ENCODE results near the gene AHCTF1.

The AHCTF1 gene

GRCh38 chr1:246931549-246932365 lies at the start of gene AHCTF1:
Gene AHCTF1, minus strand, starts transcription at chr1:246931948. Its CDS starts 13,578 bp downstream, at chr1:246918370.
- H3K4me3 ChIP-seq (ENCODE audit: low read depth, low read length), result peak within 1 kb of the TSS; percentile 96

GRCh38 chr1:246978785-246979184 lies 47.0 kb upstream of the AHCTF1 start:
- no peak overlapping the region for H3K4me3 ChIP-seq (ENCODE audit: low read depth, low read length)

- no peak overlapping the region for H3K4me3 ChIP-seq (ENCODE audit: low read depth, low read length)
These were observed 46.5 kb upstream of the AHCTF1 start for GRCh38 chr1:246978281-246978680.

DNA sequence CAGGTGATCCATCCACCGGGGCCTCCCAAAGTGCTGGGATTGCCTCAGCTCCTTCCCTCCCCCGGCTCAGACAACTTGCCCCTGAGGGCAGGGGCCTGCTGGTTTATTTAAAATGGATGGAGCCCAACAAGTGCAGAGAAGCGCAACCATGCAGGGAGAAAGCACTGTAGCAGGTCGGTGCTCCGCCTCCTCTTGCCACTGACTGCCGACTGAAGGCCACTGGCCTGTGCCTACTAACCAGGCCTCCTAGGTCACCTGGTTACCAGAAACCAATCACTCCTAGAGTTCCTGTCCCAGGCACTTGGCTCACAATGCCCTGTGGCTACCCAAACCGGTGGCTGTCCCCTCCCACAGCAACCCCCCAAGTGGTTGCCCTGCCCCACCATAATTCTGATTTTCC lies 40.2 kb upstream of the AHCTF1 start:
- no peak overlapping the region for H3K4me3 ChIP-seq (ENCODE audit: low read depth, low read length)

GRCh38 chr1:246971090-246971721 lies 39.5 kb upstream of the AHCTF1 start:
- no peak overlapping the region for H3K4me3 ChIP-seq (ENCODE audit: low read depth, low read length)

DNA sequence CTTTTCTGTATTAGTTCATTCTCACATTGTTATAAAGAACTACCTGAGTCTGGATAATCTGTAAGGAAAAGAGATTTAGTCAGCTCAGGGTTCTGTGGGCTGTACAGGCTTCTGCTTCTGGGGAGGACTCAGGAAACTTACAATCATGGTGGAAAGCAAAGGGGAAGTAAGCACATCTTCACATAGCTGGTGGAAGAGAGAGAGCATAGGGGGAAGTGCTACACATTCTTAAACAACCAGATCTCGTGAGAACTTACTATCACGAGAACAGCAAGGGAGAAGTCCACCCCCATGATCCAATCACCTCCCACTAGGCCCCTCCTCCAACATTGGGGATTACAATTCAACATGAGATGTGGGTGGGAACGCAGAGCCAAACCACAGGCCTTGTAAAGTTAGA lies 37.9 kb upstream of the AHCTF1 start:
- H3K4me3 ChIP-seq (ENCODE audit: low read depth, low read length), result no peak overlapping the region

DNA sequence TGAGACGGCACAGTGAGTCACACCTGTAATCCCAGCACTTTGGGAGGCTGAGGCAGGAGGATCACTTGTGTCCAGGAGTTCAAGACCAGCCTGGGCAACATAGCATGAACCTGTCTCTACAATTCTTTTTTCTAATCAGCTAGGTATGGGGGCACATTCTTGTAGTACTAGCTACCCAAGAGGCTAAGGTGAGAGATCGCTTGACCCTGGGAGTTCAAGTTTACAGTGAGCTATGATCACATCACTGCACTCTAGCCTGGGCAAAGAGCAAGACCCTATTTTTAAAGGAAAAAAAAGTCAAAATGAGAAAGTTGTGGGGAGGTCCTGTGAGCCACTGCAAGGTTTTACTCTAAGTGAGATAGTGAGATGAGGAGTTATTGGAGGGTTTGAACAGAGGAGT lies 34.8 kb upstream of the AHCTF1 start:
- no peak overlapping the region for H3K4me3 ChIP-seq (ENCODE audit: low read depth, low read length)

GRCh38 chr1:246959944-246960693 lies 28.4 kb upstream of the AHCTF1 start:
- H3K4me3 ChIP-seq (ENCODE audit: low read depth, low read length), result no peak overlapping the region

GRCh38 chr1:246954126-246954525 lies 22.4 kb upstream of the AHCTF1 start:
- H3K4me3 ChIP-seq (ENCODE audit: low read depth, low read length), result no peak overlapping the region

DNA sequence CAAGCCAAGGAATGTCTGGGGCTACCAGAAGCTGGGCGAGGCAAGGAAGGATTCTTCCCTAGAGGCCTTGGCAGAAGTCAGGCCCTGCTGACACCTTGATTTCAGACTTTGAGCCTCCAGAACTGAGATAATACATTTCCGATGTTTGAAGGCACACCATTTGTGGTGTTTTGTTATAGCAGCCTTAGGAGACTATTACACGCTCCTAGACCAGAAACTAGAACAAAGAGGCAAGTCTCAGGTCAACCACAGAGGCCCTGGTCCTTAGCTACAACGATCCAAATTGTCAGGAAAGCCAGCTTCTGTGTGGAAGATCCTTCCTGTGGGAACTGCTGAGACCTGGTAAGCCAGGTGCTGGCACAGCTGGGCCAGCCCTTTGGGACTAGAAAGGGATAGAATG lies 19.7 kb upstream of the AHCTF1 start:
- H3K4me3 ChIP-seq (ENCODE audit: low read depth, low read length), result no peak overlapping the region

DNA sequence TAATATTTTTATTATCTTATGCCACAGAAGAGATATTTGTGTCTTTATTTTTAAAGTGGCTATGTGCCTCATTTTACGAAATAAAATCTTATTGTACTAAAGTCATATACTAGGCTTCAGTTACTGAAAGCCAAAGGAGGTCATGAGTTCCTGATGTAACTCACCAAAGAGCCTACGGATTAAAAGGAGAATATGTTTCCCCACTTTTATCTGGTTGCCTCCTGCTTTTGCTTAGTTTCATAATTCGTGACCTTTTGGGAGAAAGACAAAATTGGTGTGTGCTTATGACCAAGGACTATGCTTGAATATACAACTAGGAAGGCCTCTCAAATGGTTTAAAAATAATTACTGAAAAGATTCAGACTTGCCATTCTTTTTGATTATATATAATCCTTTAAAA lies 18.2 kb upstream of the AHCTF1 start:
- no peak overlapping the region for H3K4me3 ChIP-seq (ENCODE audit: low read depth, low read length)

DNA sequence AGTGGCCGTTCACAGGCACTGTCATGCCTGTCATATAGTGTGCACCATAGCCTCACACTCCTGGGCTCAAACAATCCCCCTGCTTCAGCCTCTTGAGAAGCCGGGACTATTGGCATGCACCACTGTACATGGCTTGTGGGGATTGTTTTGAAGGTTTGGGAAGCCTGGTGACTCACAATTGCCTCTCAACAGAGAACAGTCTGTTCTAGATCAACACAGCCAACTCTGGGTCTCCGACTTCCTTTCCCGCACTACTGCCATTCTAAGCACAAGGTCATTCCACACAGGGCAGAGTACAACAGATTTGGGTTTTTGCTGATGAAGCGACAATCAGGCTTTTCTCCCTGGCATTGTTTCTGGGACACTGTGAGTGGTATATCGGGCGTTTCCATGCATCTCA lies 15.5 kb upstream of the AHCTF1 start:
- no peak overlapping the region for H3K4me3 ChIP-seq (ENCODE audit: low read depth, low read length)

GRCh38 chr1:246946366-246946765 lies 14.6 kb upstream of the AHCTF1 start:
- no peak overlapping the region for H3K4me3 ChIP-seq (ENCODE audit: low read depth, low read length)

DNA sequence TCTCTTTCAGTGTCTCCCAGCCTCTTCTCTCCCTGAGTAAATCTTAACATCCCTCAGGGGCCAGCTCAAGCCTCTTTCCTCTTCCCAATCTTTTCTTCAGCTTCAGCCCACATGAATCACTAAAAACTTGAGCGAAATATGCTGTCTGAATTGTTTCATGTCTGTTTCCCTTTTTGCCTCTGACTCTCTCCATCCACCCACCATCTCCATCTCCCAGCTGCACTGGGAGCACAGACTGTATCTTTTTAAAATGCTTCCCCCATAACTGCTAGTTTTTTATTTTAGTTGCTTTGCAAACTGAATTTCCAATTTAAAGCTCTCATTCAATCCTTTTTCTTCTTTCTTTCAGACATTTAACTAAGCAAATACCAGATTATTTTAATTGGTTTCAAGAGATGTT lies 3.0 kb upstream of the AHCTF1 start:
- H3K4me3 ChIP-seq (ENCODE audit: low read depth, low read length), result no peak overlapping the region

GRCh38 chr1:246933893-246934292 lies 2.1 kb upstream of the AHCTF1 start:
- H3K4me3 ChIP-seq (ENCODE audit: low read depth, low read length), result no peak overlapping the region

- H3K4me3 ChIP-seq (ENCODE audit: low read depth, low read length), result peak overlapping the region; percentile 94
These were observed 585 bp upstream of the AHCTF1 start for GRCh38 chr1:246932366-246932700.

DNA sequence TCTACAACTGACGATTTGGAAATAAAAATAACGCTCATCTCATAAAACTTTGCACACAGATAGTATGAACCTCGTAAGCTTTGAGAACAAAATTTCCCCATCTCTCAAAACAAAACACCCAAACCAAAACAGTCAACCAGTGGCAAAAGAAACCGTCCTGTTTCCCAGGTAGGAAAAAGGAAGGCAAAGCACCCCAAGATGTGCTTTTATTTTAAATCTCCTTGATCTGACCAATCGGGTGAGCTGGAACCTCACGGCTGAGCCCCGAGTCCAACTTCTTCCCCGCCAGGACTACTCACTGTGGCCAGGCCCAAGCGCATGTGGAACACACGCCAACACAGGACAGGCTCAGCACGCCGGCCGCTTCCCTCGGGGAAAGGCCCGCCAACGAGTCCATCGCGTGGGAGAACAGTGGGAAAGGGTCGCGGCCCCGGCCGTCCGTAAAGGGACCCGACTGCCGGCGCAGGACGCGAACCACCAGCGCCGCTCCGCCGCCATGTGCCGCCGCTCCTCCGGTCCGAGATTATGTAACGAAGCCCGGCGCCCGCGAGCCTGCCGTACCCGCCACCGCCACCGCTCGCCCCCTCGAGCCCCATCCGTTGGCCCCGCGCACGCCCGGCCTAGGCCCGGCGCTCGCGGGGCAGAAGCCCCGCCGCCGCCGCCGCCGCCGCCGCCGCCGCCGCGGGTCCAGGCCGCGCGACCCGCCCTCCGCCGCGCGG lies 759 bp downstream of the AHCTF1 start:
- peak overlapping the region; percentile 96 for H3K4me3 ChIP-seq (ENCODE audit: low read depth, low read length)

DNA sequence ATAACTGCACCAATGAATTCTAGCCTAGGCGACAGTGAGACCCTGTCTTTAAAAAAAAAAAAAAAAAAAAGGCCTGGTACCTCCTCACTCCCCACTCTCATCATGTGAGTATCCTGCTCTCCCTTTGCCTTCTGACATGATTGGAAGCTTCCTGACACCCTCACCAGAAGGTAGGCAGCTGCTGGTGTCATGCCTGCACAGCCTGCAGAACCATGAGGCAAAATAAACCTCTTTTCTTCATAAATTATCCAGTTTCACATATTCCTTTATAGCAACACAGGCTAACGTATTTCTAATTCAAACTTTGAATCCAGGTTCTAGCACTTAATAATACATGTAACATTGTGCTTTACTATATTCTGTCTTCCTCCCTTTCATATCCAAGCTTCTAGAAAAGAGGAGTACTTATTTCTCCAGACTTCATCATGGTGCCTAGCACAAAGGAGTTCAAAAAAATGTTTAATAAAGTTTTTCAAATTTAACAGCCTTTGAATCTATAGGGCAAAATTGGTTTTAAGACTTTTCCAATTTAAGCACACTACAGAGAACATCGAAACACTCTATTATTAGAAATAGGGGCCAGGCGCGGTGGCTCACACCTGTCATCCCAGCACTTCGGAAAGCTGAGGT lies 5.6 kb downstream of the AHCTF1 start:
- H3K4me3 ChIP-seq (ENCODE audit: low read depth, low read length), result no peak overlapping the region

- no peak overlapping the region for H3K4me3 ChIP-seq (ENCODE audit: low read depth, low read length)
These were observed 7.8 kb downstream of the AHCTF1 start for GRCh38 chr1:246923900-246924299.

- H3K4me3 ChIP-seq (ENCODE audit: low read depth, low read length), result no peak overlapping the region
These were observed 8.3 kb downstream of the AHCTF1 start for GRCh38 chr1:246923482-246923881.

- H3K4me3 ChIP-seq (ENCODE audit: low read depth, low read length), result no peak overlapping the region
These were observed 10.3 kb downstream of the AHCTF1 start for GRCh38 chr1:246921481-246921880.
